Left lung (tissue), 10 donors: ENCODE data around the gene TARBP1. TPM values are rescaled to one million over a fixed set of nuclear protein-coding genes. Genes with fewer than 3 reads are reported as not detected.

Experiments
- ATAC-seq: fragments of 200-7000 bp; cut with Tn5 transposase; one replicate; pipeline ENCODE4 v1.9.1; 2020; ENCODE audit warnings: moderate library complexity
- DNase-seq, 4 donors: peaks; one replicate each; pipeline ENCODE4 v3.0.0-alpha.2; 2013 to 2020
- H3K27ac ChIP-seq, 2 donors: fragments of 200-600 bp; sonication (generic) in 1 of 2; one replicate each; pipeline versions ENCODE4 v1.5.0 to v1.8.0; 2020 to 2021
- H3K27me3 ChIP-seq, 2 donors: fragments of 200-600 bp; sonication (generic) in 1 of 2; one replicate each; pipeline versions ENCODE4 v1.5.0 to v1.8.0; 2020 to 2021
- H3K36me3 ChIP-seq, 2 donors: fragments of 200-600 bp; sonication (generic) in 1 of 2; one replicate each; pipeline versions ENCODE4 v1.5.0 to v1.8.0; 2020 to 2021
- H3K4me1 ChIP-seq, 2 donors: fragments of 200-600 bp; one replicate each; pipeline ENCODE4 v1.8.0; 2021
- H3K4me3 ChIP-seq, 2 donors: fragments of 200-600 bp; sonication (generic) in 1 of 2; one replicate each; pipeline versions ENCODE4 v1.5.0 to v1.8.0; 2020 to 2021; ENCODE audit warnings: mild to moderate bottlenecking in 1 of 2
- H3K9me3 ChIP-seq, 2 donors: fragments of 200-600 bp; sonication (generic) in 1 of 2; one replicate each; pipeline versions ENCODE4 v1.5.0 to v1.8.0; 2020 to 2021
- CTCF ChIP-seq, 2 donors: fragments of 200-600 bp; sonication (generic) in 1 of 2; IDR thresholded peaks; one replicate each; pipeline versions ENCODE4 v1.5.0 to v1.8.0; 2021; ENCODE audit warnings: antibody characterized with exemption in 2 of 2
- intact Hi-C, 2 donors: fragments of 100-400 bp; cut with DNase I; formaldehyde crosslinking; loops; one replicate each; pipeline versions ENCODE4 v1.11.2 to v1.14.2; 2022
- polyA plus RNA-seq, 6 donors: library from polyadenylated mRNA; unstranded; fragments of 120-200 nt; gene quantifications; one replicate each; pipeline ENCODE4 v1.2.1, GENCODE V29; 2013; ENCODE audit not compliant: insufficient read length in 6 of 6
- total RNA-seq, 2 donors: library from RNA; stranded (reverse); fragmentation: NEBNext Ultra II Directional; extraction: Animal tissue kit (Norgen Biotek cat#: 25700); gene quantifications; one replicate each; pipeline ENCODE4 v1.2.1, GENCODE V29; 2021
- donor health status: DM: no; HTN: yes; CAD: no.
- donor health status: DM: no; HTN: no; CAD: no.

Gene TARBP1
- total and polyA plus RNA-seq, 8 donors: 20.9 to 113 (median 97.3) TPM

GRCh38 chr1:234499943-234500245, 20.9 kb upstream of the TARBP1 start:
- Histone ChIP-seq H3K9me3 (no peaks in the 10 kb centered on the region), H3K4me1 (peaks cover 13 to 22% of the 10 kb centered on the region in 2 donors), H3K27ac (peak overlapping the region; percentile 82 to 90), H3K27me3 (no peaks in the 10 kb centered on the region), H3K36me3 (no peaks in the 10 kb centered on the region), H3K4me3 (no peak overlapping the region)
- no peak for TF ChIP-seq CTCF (IDR thresholded peaks at IDR 0.05)
- ATAC-seq: no peak
- intact Hi-C loops: loop anchor here in 1 of 2 donors (5.0 kb wide), 1 partner anchor 592 kb away; no protein-coding TSS in a partner anchor
- DNase-seq: no peak

GRCh38 chr1:234499119-234499942, 20.4 kb upstream of the TARBP1 start:
- peak; percentile 97 for ATAC-seq
- Histone ChIP-seq H3K27ac (peak overlapping the region; percentile 82 to 90), H3K27me3 (no peaks in the 10 kb centered on the region), H3K9me3 (no peaks in the 10 kb centered on the region), H3K36me3 (no peaks in the 10 kb centered on the region), H3K4me1 (peaks cover 13 to 22% of the 10 kb centered on the region in 2 donors), H3K4me3 (no peak overlapping the region)
- DNase-seq: peak; percentile 87 to 98 (median 92)
- peak; percentile 84 to 95 for TF ChIP-seq CTCF (IDR thresholded peaks at IDR 0.05)
- intact Hi-C loops: loop anchor here in 1 of 2 donors (5.0 kb wide), 1 partner anchor 593 kb away; no protein-coding TSS in a partner anchor

DNA sequence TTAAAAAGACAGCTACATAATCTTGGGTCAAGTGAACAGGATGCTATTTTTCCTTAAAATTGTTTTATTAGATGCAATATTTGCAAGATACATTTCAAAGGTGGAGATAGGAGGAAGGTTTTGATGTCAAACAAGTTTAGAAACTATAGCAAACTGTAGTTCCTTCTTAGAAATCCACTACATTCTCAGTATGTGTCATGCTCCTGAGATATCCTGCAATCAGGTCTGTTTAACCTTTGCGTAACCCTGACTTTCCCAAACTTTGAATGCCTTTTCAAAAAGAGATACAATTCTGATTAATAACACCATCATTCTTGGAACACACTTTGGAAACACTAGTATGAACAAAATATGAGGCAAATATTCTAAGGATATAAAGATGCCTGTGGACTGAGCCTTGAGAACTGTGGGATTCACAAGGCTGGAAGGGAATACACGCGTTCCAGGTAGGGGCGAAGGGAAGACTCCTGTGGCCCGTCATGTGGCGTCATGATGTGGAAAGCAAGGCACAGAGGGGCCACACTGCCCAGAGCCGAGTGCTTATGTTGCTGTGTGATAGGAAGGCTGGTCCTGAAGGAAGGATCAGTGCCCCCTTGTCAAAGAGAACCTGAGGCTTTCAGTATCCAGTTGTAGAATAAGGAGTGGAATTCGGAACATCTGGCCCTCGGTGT, 19.6 kb upstream of the TARBP1 start:
- DNase-seq (no peak), ATAC-seq (peak; percentile 2)
- H3K9me3 ChIP-seq: no peaks in the 10 kb centered on the region
- H3K4me1 ChIP-seq: peaks cover 13 to 22% of the 10 kb centered on the region in 2 donors
- no peaks in the 10 kb centered on the region for H3K27me3 ChIP-seq
- peak overlapping the region; percentile 82 to 90 for H3K27ac ChIP-seq
- no peak for TF ChIP-seq CTCF (IDR thresholded peaks at IDR 0.05)
- no peaks in the 10 kb centered on the region for H3K36me3 ChIP-seq
- H3K4me3 ChIP-seq: no peak overlapping the region
- intact Hi-C loops: loop anchor here in 1 of 2 donors (5.0 kb wide), 1 partner anchor 594 kb away; no protein-coding TSS in a partner anchor

- no peak for ATAC-seq
- Histone ChIP-seq H3K27ac (no peak overlapping the region), H3K36me3 (no peaks in the 10 kb centered on the region), H3K27me3 (no peaks in the 10 kb centered on the region), H3K4me1 (peaks cover 13 to 22% of the 10 kb centered on the region in 2 donors), H3K9me3 (no peaks in the 10 kb centered on the region), H3K4me3 (no peak overlapping the region)
- intact Hi-C loops: loop anchor here in 1 of 2 donors (5.0 kb wide), 1 partner anchor 595 kb away; no protein-coding TSS in a partner anchor
- TF ChIP-seq CTCF (IDR thresholded peaks at IDR 0.05): no peak
- DNase-seq: no peak
These were observed 18.6 kb upstream of the TARBP1 start for GRCh38 chr1:234497589-234497988.
